ENCODE measurements around the gene ZFYVE9.

GRCh38 chr1:52209429-52209828 is 67.5 kb downstream of the ZFYVE9 start:
- TF ChIP-seq, protein P1, sequence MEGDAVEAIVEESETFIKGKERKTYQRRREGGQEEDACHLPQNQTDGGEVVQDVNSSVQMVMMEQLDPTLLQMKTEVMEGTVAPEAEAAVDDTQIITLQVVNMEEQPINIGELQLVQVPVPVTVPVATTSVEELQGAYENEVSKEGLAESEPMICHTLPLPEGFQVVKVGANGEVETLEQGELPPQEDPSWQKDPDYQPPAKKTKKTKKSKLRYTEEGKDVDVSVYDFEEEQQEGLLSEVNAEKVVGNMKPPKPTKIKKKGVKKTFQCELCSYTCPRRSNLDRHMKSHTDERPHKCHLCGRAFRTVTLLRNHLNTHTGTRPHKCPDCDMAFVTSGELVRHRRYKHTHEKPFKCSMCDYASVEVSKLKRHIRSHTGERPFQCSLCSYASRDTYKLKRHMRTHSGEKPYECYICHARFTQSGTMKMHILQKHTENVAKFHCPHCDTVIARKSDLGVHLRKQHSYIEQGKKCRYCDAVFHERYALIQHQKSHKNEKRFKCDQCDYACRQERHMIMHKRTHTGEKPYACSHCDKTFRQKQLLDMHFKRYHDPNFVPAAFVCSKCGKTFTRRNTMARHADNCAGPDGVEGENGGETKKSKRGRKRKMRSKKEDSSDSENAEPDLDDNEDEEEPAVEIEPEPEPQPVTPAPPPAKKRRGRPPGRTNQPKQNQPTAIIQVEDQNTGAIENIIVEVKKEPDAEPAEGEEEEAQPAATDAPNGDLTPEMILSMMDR (IDR thresholded peaks at IDR 0.05), result no peak
- no peak for TF ChIP-seq POLR2A (IDR thresholded peaks at IDR 0.05)

Measured in adrenal gland (tissue), 5 donors.